GM19463 (cell line): Measurements from ENCODE around the gene ELK3.
A peak's percentile ranks its signal among the peaks of the same experiment; 100 is the strongest.

Experiments
- ATAC-seq: cut with Tn5 transposase; IDR thresholded peaks from one replicate; pipeline ENCODE4 v1.9.1; 2021; ENCODE audit warnings: mild to moderate bottlenecking, moderate library complexity; ENCODE audit not compliant: unreplicated experiment

The ELK3 gene

DNA sequence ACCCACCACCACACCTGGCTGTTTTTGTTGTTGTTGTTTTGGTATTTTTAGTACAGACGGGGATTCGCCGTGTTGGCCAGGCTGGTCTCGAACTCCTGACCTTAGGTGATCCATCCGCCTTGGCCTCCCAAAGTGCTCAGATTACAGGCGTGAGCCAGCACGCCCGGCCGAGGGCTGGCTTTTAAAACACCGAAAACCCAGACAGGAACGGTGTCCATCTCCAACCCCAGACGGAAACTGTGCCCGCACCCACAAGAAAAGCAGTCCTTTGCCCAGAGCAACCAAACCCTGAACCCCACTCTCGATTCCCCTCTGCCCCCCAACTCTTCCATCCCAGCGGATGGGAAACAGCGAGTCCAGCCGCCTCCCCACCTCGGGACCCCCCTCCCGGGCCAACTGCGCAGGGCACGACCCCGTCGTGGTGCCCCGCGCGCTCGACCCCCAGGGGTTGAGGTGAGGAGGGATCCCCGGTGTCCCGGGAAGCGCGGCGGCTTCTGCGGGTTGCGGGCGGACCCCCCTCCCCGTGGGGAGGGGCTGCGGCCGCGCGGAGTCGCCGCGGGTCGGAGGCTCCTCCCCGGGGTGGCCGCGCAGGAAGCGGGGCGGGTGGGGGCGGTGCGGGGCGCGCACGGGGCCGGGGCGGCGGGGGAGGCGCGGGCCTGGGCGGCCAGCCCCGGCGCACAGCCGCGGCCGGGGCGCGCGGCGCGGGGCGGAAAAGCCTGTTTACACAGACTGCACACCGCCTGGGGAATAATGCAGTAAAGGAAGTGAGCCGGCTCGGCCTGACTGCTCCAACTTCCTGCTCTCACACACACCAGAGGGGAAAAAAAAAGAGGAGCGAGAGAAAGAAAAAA lies at the start of gene ELK3:
TSS of gene ELK3 (plus strand) at position 651 of the 851 bp plus-strand sequence.
- ATAC-seq, result peak; percentile 41

DNA sequence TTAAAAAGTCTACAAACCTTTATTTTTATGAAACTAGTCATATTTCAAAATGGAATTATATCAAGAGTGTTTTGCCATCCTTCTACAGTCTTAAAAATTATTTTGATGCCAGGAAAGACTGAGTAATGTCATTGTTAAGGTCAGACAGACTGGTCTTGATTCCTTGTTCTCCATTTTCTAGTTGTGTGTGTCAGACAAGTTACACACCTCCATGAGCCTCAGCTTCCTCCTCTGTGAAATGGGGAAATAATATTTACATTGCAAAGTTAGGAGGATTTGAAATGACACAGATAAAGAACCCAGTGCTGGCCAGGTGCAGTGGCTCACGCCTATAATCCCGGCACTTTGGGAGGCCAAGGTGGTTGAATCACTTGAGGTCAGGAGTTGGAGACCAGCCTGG lies 47.4 kb upstream of the ELK3 start:
- ATAC-seq, result no peak

DNA sequence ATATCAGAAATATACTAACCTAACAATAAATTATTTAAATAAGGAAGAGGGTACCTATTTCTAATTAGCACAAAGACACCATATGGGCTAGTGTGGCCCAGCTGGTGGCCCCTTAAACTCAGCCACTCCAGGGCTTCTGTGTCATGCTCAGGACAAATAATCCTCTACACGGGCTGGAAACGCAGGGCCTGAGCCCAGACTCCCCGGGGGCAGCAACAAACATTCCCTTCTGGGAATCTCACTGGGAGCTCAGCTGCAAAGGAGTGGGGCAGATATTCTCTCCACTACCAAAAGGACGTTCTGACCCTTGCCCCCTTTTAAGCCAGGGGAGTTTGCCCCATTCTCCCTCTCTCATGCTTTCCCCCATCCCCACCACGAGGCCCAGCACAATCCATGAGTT lies 43.7 kb upstream of the ELK3 start:
- no peak for ATAC-seq

DNA sequence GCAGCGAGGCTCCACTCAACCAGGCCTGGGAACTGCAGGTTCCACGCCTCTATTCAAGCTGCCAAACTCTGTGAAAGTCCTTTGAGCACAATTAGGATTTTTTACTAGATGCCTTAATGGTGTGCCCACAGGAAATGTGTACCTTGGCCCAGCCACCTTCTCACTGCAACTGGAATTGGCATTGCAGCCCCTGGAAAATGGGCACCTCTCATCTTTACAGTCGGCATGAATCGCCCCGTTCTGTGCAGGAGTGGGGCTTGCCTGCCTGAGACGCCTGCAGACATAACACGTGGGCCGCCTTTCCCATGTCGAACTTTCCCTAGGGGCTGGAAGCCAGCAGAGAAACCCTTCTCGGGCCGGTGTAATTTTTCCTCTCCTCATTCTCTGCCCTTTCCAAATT lies 42.0 kb upstream of the ELK3 start:
- no peak for ATAC-seq

DNA sequence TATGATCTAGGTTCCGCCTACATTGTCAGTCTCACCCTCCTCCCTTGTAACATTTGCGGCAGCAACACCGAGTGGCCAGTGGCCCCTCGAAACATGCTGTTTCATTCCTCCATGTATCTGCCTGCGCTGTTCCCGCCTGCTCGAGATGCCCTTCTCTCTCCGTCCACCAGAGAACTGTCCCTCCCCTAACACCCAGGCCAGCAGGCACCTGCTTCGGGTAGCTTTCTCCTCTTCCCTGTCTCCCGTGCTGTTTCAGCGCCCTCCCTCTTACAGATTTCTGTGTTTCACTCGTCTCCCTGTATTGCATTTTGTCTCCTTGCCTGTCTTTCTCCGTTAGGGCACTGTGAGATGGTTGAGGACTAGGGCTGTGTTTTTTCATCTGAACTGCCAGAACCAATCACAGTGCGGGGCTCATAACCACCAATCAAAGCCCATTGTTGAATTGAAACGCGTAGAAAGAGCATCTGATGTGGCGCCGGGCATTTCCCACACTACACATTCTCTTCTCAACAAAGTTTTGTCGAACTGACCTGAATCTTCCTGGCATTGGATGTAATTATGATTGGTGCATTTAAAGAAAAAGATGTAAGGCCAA lies 40.9 kb upstream of the ELK3 start:
- ATAC-seq, result no peak

DNA sequence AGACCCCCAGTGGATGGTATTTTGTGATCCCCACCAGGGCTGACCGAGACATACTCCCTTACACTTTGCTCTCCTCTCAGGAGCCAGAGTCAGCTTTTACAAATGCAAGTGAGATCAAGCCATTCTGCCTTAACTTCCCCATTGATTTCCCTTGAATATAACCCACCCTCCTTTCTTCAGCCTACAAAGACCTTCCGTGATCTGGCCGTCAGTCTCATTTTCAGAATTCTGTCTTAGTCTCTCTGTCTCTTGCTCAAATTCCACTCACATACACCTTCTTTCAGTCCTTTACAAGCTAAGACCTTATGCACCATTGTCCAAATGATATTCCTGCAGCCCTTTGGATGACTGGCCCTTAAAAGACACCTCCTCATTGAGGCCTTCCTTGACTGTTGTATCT lies 39.0 kb upstream of the ELK3 start:
- no peak for ATAC-seq

DNA sequence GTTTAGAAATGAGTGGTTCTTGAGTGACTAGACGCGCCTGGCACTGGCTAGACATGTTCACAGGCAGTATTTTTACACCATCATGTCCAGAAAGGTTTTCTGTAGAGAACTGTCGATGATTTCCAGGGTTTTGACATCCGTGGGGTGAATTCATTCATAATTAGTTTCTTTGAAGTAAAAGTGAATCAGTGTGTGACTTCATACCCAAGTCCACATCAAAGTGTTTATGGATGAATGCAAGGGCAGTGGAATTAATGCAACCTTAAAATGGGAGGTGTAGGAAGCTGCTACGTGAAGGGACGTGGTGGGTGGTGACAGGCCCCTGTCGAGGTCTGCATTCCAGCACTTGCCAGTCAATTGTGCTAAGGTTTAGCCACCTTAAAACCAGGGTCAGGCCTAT lies 38.4 kb upstream of the ELK3 start:
- no peak for ATAC-seq

DNA sequence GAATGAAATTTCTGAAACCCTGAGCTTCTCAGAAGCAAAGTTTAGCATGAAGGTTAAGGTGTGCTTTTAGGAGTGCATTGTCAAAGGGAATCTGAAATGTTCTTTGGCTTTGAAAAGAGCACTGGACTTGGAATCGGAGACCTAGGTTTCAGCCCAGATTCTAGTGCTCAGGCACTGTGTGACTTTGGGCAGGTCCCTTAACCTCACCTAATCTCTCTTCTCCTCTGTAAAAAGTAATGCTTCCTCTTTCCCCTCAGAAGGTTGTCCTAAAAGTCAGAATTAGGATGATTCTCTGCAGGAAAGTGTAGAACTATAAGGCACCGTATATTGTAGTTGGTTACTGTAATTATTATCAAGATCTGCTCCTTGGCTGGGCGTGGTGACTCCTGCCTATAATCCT lies 38.0 kb upstream of the ELK3 start:
- no peak for ATAC-seq

DNA sequence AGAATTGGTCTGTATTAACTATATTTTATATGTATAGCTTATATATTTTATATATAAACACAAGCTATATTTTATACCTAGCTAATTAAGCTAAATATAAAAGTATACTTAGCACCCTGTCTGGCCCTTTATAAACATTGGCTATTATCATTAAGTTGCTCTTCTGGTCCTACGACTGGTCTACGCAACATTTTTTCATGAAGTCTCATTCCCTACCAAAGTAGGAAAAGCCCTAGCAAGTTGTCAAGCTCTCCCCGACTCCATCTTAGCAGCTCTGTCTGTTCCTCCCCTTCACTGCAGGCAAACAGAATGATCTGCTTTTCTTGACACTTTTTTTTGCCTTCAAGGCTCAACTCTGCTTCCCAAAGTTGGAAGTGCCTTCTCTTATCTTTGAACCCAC lies 36.7 kb upstream of the ELK3 start:
- no peak for ATAC-seq

DNA sequence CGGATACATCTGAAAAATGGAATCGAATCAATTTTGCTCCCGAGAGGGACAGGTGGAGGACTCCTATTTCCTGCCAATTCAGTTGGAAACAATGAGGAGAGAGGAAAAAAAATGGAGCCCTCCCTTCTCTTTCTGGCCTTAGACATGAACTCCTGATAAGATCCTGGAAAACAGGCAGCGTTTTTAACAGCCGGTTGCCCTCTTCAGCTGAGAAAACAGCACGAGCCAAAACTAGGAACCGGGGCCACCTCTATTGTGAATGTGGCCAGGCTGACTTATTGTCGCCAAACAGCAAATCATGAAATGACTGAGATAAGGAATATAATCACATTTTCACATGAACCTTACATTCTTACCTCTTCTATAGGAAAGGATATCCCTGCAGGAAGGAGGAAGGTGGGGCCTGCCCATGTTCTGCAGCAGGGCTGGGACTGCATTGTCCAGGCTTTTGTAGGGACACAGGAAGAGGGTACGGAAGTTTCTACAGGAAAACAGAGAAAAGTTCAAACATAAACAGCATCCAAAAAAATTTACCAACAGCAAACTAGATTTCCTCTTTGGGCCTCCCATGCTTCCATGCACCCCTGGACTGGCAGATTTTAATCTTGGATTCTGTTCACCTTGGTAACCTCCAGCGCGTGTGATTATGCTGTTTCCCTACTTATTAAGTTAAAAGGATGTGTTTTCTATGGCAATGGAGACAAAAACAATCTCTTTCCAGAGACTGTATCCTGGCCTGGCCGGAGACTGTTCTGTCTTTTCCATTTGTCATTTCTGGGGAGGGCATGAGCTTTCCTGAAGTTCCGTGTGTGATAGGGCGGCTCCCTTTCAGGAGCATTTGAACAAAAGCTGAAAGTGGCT lies 29.0 kb upstream of the ELK3 start:
- ATAC-seq, result no peak

DNA sequence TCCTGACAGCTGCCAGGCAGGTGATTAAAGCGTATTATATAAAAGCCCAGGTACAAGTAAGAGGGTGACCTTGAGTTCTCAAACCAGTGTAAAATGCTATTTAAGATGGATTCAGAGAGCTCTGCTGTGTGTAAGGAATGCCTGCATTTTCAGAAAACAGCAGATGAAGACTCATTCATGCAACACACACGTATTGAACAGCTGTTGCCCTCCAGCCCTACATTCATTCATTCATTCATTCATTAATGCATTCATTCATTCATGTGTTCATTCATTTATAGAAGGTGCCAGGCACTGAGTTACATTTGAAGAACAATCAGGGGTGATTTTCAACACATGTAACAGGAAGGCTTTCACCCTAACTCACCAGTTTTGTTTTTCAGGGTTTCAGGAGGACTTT lies 27.4 kb upstream of the ELK3 start:
- ATAC-seq, result no peak

DNA sequence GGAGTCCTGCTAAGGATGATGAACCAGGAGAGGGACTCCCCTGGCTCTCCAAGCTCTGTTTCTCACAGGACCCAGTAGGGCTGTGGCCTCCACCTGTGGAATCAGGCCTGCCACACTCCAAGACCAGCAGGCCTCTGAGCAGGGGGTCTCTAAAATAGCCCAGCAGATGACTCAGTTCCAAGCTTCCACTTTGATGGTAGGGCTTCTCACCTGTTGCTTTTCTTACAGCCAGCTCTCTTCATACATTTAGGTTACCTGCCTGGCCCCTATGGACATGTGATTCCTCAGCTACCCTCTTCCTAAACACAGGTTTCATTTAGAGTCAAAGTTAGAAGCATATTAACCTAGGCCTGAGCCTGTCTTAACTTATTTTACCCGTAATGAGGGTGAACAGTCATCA lies 26.7 kb upstream of the ELK3 start:
- ATAC-seq, result no peak

DNA sequence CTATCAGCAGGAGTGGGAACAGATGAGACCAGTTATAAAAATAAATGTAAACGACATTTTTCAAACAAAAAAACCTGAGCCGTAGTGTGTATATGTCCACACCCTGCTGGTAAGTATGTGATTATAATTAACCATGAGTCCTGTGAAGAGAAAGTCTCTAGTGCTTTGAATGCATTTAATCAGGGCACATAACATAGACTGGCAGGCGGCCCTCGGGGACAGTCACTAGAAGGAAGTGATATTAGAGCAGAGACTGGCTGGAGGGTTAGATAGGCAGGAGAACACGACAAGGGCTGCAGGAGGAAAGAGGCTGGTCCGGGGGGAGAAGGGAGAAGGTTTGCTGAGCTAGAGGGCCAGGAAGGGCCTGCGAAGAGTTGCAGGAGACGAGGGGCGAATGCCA lies 23.8 kb upstream of the ELK3 start:
- no peak for ATAC-seq

DNA sequence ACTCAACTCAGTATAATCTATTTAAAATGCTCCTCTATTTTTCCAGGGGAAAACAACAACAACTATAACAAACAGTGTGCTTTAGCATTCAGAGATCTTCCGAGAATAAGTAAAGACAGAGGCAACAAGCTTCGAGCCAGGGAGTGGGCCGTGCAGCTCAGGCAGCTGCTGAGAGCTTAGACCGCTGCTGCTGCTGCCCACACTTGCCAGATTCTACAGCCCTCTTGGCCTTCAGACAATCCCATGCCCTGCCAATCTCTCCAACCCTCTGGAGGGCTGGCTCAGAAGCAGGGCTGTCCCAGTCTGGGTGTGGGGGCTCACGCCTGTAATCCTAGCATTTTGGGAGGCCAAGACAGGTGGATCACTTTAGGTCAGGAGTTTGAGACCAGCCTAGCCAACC lies 23.4 kb upstream of the ELK3 start:
- ATAC-seq, result no peak

DNA sequence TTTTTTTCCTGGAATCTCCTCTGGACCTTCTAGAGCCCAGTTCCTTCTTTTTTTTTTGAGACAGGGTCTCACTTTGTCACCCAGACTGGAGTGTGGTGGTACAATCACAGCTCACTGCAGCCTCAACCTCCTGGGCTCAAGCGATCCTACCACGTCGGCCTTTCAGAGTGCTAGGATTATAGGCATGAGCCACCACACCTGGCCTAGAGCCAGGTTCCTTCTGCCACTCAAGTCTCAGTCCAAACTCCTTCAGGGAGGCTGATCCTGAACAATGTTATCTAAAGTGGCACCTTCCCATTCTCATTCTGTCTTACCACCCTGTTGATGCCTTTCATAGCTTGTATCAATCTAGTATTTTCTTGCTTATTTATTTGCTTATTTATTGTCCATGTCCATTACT lies 22.3 kb upstream of the ELK3 start:
- ATAC-seq, result no peak

DNA sequence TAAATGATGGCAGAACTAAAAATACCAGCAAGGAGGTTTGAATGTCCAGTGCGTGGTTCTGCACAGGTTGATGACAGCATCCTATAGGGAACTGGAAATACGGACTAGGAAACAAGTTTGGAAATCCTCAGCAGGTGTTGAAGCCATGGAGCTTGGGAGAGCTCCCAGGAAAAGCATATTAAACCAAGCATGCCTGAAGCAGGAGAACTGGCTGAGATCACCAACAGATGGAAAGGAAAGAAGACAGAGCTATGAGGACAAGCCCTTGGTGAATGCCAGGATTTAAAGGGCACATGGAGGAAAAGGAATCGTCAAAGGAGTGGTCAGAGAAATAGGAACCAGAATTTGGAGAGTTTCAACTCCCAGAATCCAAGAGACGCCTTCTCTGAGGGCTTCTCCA lies 21.2 kb upstream of the ELK3 start:
- ATAC-seq, result no peak

DNA sequence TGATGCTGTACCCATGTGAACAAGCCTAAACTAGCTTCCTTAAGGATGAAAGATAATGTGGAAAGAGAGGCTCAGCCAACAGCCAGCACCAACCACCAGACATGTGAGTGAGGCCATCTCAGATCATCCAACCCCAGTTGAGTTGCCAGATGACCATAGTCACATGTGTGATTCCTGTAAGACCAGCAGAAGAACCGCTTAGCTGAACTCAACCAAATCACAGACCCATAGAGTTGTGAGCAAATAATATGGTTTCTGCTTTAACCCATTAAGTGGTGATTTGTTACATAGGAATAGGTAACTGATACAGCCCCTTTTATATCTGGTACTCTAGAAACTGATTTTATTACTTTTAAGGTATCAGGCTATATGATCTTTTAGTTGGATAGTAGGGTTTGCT lies 17.6 kb upstream of the ELK3 start:
- no peak for ATAC-seq

DNA sequence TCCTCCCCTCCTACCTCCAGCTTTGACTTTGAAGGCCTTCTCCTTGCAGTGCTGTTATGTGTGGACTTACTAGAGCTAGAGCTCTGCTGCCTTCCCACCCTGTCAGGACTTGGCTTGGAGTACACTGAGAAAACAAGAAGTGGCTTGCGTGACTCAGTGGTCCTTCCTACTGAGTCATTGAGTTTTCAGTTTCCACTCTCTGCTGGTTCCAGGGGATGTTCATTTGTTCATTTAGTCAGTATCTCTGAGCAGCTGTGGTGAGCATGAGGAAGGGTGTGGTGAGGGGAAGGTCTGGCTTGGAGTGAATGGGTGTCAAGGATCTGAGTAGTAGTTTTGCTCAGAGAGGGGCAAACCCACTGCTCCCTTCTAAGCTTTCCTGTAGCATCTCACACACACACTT lies 17.2 kb upstream of the ELK3 start:
- ATAC-seq, result peak; percentile 75

DNA sequence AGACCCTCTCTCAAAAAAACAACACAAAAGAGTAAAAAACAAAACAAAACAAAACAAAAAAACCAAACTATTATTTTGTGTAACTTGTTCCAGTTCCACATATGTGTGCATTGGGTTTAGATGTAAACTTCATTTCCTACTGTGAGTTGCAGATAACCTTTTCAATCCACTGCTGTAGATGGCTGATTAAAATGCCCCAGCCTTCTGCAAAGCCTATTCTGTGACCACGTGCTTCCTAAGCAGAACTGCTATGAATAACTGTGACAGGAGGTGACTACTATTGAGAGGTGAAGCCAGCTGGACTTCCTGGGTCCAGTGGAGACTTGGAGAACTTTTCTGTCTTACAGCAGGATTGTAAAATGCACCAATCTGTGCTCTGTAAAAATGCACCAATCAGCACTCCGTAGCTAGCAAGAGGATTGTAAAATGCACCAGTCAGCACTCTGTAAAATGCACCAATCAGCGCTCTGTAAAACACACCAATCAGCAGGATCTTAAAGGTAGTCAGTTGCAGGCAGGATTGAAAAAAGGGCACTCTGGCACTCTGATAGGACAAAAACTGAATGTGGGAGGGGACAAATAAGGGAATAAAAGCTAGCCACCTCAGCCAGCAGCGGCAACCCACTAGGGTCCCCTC lies 10.3 kb upstream of the ELK3 start:
- no peak for ATAC-seq

DNA sequence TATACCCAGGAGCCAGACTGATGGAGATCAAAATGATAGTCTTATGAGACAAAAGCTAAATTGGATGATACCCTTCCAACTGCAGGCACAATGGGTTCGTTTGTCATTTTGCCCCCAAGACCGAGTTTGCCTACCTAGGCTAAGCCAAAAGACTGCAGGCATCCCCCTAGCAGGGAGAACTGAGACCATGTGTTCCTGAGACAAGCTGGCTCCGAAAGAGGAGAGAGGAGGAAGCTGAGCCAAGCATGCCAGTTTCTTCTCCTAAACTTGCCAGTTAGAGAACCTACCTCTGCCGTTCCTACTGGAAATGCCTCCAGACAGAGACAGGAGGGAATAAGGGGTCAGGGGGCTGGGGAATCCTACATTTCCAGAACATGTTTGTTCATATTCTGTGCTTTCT lies 8.3 kb upstream of the ELK3 start:
- ATAC-seq, result no peak

DNA sequence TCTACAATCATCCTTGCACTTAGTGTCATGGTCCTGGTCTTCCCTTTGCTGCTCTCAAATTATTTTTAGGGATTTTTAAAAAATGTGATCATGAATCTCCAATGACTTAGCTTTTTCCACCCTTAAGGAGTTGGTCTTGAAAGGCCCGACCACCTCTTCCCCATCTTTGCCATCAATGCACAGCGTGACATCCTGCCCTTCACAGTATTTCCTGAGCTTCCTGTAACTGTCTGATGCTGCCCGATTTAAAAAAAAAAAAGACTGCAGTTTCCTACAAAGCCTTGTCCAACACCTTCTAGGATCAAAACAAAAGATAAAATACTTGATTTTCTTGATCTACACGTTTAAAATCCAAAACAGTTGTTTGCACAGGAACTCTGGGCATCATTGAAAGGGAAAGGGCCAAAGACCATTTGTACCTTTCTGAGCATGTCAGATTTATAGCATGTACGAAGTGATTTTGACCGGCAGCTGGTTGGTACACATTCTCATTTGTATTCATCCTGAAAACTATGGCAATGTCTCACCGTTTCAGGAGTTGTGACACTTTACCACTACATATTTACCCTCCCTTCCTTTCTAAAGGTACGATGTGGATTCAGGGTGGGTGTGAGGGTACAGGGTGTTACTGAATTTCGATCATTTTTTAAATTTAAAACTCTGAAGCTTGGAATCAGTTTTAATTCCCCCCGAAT lies 7.4 kb upstream of the ELK3 start:
- ATAC-seq, result no peak
